IMR-90 (cell line): Measurements from ENCODE around the gene MGAT5B. TPM values are rescaled to one million over a fixed set of nuclear protein-coding genes. Genes with fewer than 3 reads are reported as not detected.

Source experiments
- ATAC-seq: fragments of 200-7000 bp; cut with Tn5 transposase; 2 replicates; pipeline ENCODE4 v1.9.1; 2020; ENCODE audit warnings: low read depth, mild to moderate bottlenecking, moderate library complexity
- BruUV-seq: library from RNA; stranded (reverse); fragments of 400-500 nt; replicated peaks from 2 replicates; lab custom pipeline; 2021; lab: Mats Ljungman, UMichigan
- CTCF ChIA-PET: fragments of 300-600 bp; formaldehyde crosslinking; extraction: SDS; loops from one replicate; lab custom pipeline; 2021; ENCODE audit warnings: antibody characterized with exemption; lab: Yijun Ruan, JAX
- POLR2A ChIA-PET: fragments of 300-600 bp; sonication (Branson Sonifier 250); formaldehyde crosslinking; loops from one replicate; lab custom pipeline; 2022; ENCODE audit warnings: antibody characterized with exemption; ENCODE audit not compliant: unreplicated experiment; lab: Charles Lee
- DNase-seq: peaks from one replicate; pipeline ENCODE4 v3.0.0; 2013
- H2AFZ ChIP-seq: replicated peaks from 2 replicates; pipeline ENCODE3; 2013; ENCODE audit warnings: low read length, mild to moderate bottlenecking; ENCODE audit not compliant: poor library complexity
- H2AK5ac ChIP-seq: 2 replicates; pipeline ENCODE4 v1.6.1; 2013; ENCODE audit warnings: low read depth, low read length, inconsistent platforms
- H2AK9ac ChIP-seq: replicated peaks from 2 replicates; pipeline ENCODE3; 2013; ENCODE audit warnings: mild to moderate bottlenecking, low read depth, low read length, moderate library complexity; ENCODE audit not compliant: poor library complexity
- H2BK120ac ChIP-seq: 2 replicates; pipeline ENCODE4 v1.6.1; 2013; ENCODE audit warnings: low read depth, low read length, inconsistent platforms
- H2BK15ac ChIP-seq: 3 replicates; pipeline ENCODE4 v1.6.1; 2013; ENCODE audit warnings: low read depth, low read length, inconsistent platforms
- H2BK20ac ChIP-seq: 2 replicates; pipeline ENCODE4 v1.6.1; 2013; ENCODE audit warnings: low read depth, mild to moderate bottlenecking, inconsistent platforms, low read length, moderate library complexity
- H2BK5ac ChIP-seq: 2 replicates; pipeline ENCODE4 v1.6.1; 2013; ENCODE audit warnings: mild to moderate bottlenecking, low read depth, low read length, inconsistent platforms; ENCODE audit not compliant: poor library complexity, severe bottlenecking
- H3K14ac ChIP-seq: replicated peaks from 2 replicates; pipeline ENCODE4 v1.6.1; 2013; ENCODE audit warnings: low read depth, low read length, inconsistent platforms
- H3K18ac ChIP-seq: 2 replicates; pipeline ENCODE4 v1.6.1; 2013; ENCODE audit warnings: low read depth, low read length, control low read depth
- H3K23ac ChIP-seq: 2 replicates; pipeline ENCODE4 v1.6.1; 2013; ENCODE audit warnings: low read depth, low read length, inconsistent platforms
- H3K27ac ChIP-seq: 2 replicates; pipeline ENCODE4 v1.5.1; 2013; ENCODE audit warnings: mild to moderate bottlenecking, control low read depth, low read length; ENCODE audit not compliant: insufficient read depth
- H3K27me3 ChIP-seq: 2 replicates; pipeline ENCODE4 v1.6.1; 2013; ENCODE audit warnings: low read length; ENCODE audit not compliant: control insufficient read depth, insufficient read depth
- H3K36me3 ChIP-seq: 2 replicates; pipeline ENCODE4 v1.6.1; 2013; ENCODE audit warnings: low read length, mixed read lengths; ENCODE audit not compliant: control insufficient read depth, insufficient read depth
- H3K4ac ChIP-seq: 2 replicates; pipeline ENCODE4 v1.6.1; 2013; ENCODE audit warnings: low read depth, low read length, inconsistent platforms
- H3K4me1 ChIP-seq: 2 replicates; pipeline ENCODE4 v1.6.1; 2013; ENCODE audit warnings: low read length, mixed read lengths; ENCODE audit not compliant: control insufficient read depth, insufficient read depth
- H3K4me2 ChIP-seq: 2 replicates; pipeline ENCODE4 v1.6.1; 2013; ENCODE audit warnings: low read depth, mild to moderate bottlenecking, control low read depth, low read length, moderate library complexity
- H3K4me3 ChIP-seq: 2 replicates; pipeline ENCODE4 v1.5.1; 2013; ENCODE audit warnings: low read depth, mild to moderate bottlenecking, control low read depth, low read length, moderate library complexity; ENCODE audit not compliant: insufficient read depth
- H3K56ac ChIP-seq: 2 replicates; pipeline ENCODE4 v1.6.1; 2013; ENCODE audit warnings: low read length, inconsistent platforms; ENCODE audit not compliant: insufficient read depth; ENCODE audit errors: extremely low read depth
- H3K79me1 ChIP-seq, 2 experiments: 2 replicates each; pipeline ENCODE4 v1.6.1; 2013; ENCODE audit warnings: low read length in 2 of 2, inconsistent platforms in 1 of 2, low read depth in 1 of 2
- H3K9ac ChIP-seq: 2 replicates; pipeline ENCODE4 v1.6.1; 2013; ENCODE audit warnings: low read depth, low read length, control low read depth
- H3K9me1 ChIP-seq: 2 replicates; pipeline ENCODE4 v1.6.1; 2013; ENCODE audit warnings: low read length, inconsistent platforms; ENCODE audit not compliant: insufficient read depth
- H3K9me3 ChIP-seq: 2 replicates; pipeline ENCODE4 v1.6.1; 2013; ENCODE audit warnings: low read length; ENCODE audit not compliant: control insufficient read depth, insufficient read depth
- H4K20me1 ChIP-seq: 2 replicates; pipeline ENCODE4 v1.6.1; 2013; ENCODE audit warnings: low read length, inconsistent platforms; ENCODE audit not compliant: insufficient read depth
- H4K5ac ChIP-seq: 2 replicates; pipeline ENCODE4 v1.6.1; 2013; ENCODE audit warnings: mild to moderate bottlenecking, low read depth, low read length, control low read depth
- H4K8ac ChIP-seq, 2 experiments: 2 replicates each; pipeline ENCODE4 v1.6.1; 2013; ENCODE audit warnings: low read depth in 2 of 2, low read length in 2 of 2, control low read depth in 1 of 2, inconsistent platforms in 1 of 2
- H4K91ac ChIP-seq: 2 replicates; pipeline ENCODE4 v1.6.1; 2013; ENCODE audit warnings: low read depth, low read length, inconsistent platforms; ENCODE audit not compliant: insufficient read depth
- CEBPB ChIP-seq: IDR thresholded peaks from 2 replicates; pipeline ENCODE4 v1.6.1; 2012; ENCODE audit warnings: low read depth, low read length, improper control_type of control experiment
- CTCF ChIP-seq: conservative IDR thresholded peaks from 2 replicates; pipeline ENCODE4 v1.5.1; 2012; ENCODE audit warnings: mild to moderate bottlenecking, low read depth, low read length, improper control_type of control experiment
- MAFK ChIP-seq: IDR thresholded peaks from 2 replicates; pipeline ENCODE4 v1.6.1; 2012; ENCODE audit warnings: low read depth, low read length, improper control_type of control experiment
- MXI1 ChIP-seq: IDR thresholded peaks from 2 replicates; pipeline ENCODE4 v1.6.1; 2012; ENCODE audit warnings: low read depth, mild to moderate bottlenecking, low read length, moderate library complexity, borderline replicate concordance
- NFE2L2 ChIP-seq: fragments of 150-350 bp; IDR thresholded peaks from 2 replicates; pipeline ENCODE4 v1.6.1; 2016; ENCODE audit warnings: low read depth, mild to moderate bottlenecking, low read length
- POLR2A ChIP-seq: IDR thresholded peaks from 2 replicates; pipeline ENCODE4 v1.6.1; 2012; ENCODE audit warnings: mild to moderate bottlenecking, low read depth, low read length
- RCOR1 ChIP-seq: IDR thresholded peaks from 2 replicates; pipeline ENCODE4 v1.6.1; 2012; ENCODE audit warnings: mild to moderate bottlenecking, low read length, improper control_type of control experiment; ENCODE audit not compliant: insufficient replicate concordance
- RFX5 ChIP-seq: IDR thresholded peaks from 2 replicates; pipeline ENCODE4 v1.8.0; 2012; ENCODE audit warnings: low read depth, mild to moderate bottlenecking, low read length, moderate library complexity
- WGBS, 2 experiments: methylation state at CpG; one replicate each; pipeline versions ENCODE4 v1.1.5 to v1.1.7; 2013; ENCODE audit warnings: missing lambda C conversion rate in 2 of 2; ENCODE audit not compliant: insufficient read length in 1 of 2; ENCODE audit errors: extremely low coverage in 2 of 2; 5-methylcytosine and 5-hydroxymethylcytosine counted together
- dilution Hi-C: fragments of 300-500 bp; cut with HindIII; formaldehyde crosslinking; loops from one replicate; pipeline ENCODE4 v1.14.3; 2018; ENCODE audit warnings: low sequenced_read_pairs; ENCODE audit not compliant: unreplicated experiment
- in situ Hi-C: fragments of 300-500 bp; cut with MboI; formaldehyde crosslinking; loops from 3 replicates; pipeline ENCODE4 v1.14.3; 2019; ENCODE audit warnings: low sequenced_read_pairs, inconsistent platforms, mixed read lengths
- intact Hi-C: fragments of 100-400 bp; cut with micrococcal nuclease; formaldehyde crosslinking; loops from 2 replicates; pipeline ENCODE4 v1.10.0; 2022
- polyA plus RNA-seq, 3 experiments: library from polyadenylated mRNA; depleted of rRNA; stranded (reverse); fragments of >200 nt; gene quantifications; 2 replicates each; pipeline ENCODE4 v1.2.3, GENCODE V29; 2012; ENCODE audit warnings: low replicate concordance in 1 of 3
- total RNA-seq: library from RNA; depleted of rRNA; stranded (reverse); fragments of >200 nt; gene quantifications from 2 replicates; pipeline ENCODE4 v1.2.3, GENCODE V29; 2012
- TF ChIP-seq, protein P1 (sequence below): fragments of 150-350 bp; IDR thresholded peaks from 2 replicates; pipeline ENCODE4 v1.6.1; 2016; ENCODE audit warnings: low read depth, mild to moderate bottlenecking, low read length, moderate library complexity, borderline replicate concordance

MGAT5B gene
- total and polyA plus RNA-seq, 2 of the 4 experiments (the other 2 are of a cell fraction): 0.54 to 2.0 TPM

DNA sequence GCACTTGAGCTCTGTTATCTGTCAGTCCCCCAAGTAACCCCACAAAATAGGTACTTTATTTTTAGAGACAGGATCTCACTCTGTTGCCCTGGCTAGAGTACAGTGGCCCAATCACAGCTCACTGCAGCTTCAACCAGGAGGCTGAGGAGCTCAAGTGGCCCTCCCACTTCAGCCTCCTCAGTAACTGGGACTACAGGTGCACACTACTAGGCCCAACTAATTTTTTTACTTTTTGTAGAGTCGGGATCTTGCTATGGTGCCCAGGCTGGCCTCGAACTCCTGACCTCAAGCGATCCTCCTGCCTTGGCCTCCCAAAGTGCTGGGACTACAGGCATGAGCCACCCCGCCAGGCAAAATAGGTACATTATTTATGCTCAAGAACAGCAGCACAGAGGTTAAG is 99.6 kb downstream of the MGAT5B start:
- Histone ChIP-seq H3K27ac (no peak overlapping the region), H3K9ac (no peak overlapping the region), H4K5ac (no peak overlapping the region), H2BK5ac (no peak overlapping the region), H3K56ac (no peak overlapping the region), H3K14ac (no peak overlapping the region), H3K36me3 (no peaks in the 10 kb centered on the region), H3K79me1 (no peaks in the 10 kb centered on the region), H2AK9ac (no peak overlapping the region), H4K20me1 (no peaks in the 10 kb centered on the region), H2AK5ac (no peak overlapping the region), H2BK120ac (no peak overlapping the region), H2AFZ (no peak overlapping the region), H3K23ac (no peak overlapping the region), H4K91ac (no peak overlapping the region), H3K18ac (no peak overlapping the region), H3K9me3 (no peaks in the 10 kb centered on the region), H3K9me1 (no peaks in the 10 kb centered on the region), H2BK15ac (no peak overlapping the region), H3K4me2 (no peak overlapping the region), H3K27me3 (peaks cover 72% of the 10 kb centered on the region), H3K4me3 (no peak overlapping the region), H3K4me1 (no peaks in the 10 kb centered on the region), H2BK20ac (no peak overlapping the region), H3K4ac (no peak overlapping the region), H4K8ac (no peak overlapping the region)
- no peak for ATAC-seq
- dilution Hi-C loops: no loop called here
- BruUV-seq: no TSS peak
- no peak for DNase-seq
- intact Hi-C loops: no loop called here
- in situ Hi-C loops: no loop called here
- 90% methylated on average over 2 of the region's 4 CpGs; no CpG with 5 or more reads in 1 of the 2 experiments for WGBS, 2 experiments
- ChIA-PET POLR2A (no interaction called here), CTCF (no interaction called here)
- TF ChIP-seq, protein P1, sequence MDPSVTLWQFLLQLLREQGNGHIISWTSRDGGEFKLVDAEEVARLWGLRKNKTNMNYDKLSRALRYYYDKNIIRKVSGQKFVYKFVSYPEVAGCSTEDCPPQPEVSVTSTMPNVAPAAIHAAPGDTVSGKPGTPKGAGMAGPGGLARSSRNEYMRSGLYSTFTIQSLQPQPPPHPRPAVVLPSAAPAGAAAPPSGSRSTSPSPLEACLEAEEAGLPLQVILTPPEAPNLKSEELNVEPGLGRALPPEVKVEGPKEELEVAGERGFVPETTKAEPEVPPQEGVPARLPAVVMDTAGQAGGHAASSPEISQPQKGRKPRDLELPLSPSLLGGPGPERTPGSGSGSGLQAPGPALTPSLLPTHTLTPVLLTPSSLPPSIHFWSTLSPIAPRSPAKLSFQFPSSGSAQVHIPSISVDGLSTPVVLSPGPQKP: no peak
- no peak for TF ChIP-seq RCOR1
- TF ChIP-seq CTCF: no peak
- no peak for TF ChIP-seq CEBPB
- no peak for TF ChIP-seq MAFK
- TF ChIP-seq MXI1: no peak
- TF ChIP-seq POLR2A: no peak
- TF ChIP-seq RFX5: no peak
- no peak for TF ChIP-seq NFE2L2
